GM18511 (cell line): ENCODE measurements around the gene MYO3B.

Source experiments
- ATAC-seq: cut with Tn5 transposase; IDR thresholded peaks from one replicate; pipeline ENCODE4 v1.9.1; 2021; ENCODE audit warnings: mild to moderate bottlenecking, moderate library complexity; ENCODE audit not compliant: unreplicated experiment

The MYO3B gene

GRCh38 chr2:170229125-170229524 is 51.2 kb downstream of the MYO3B start:
- ATAC-seq: no peak

DNA sequence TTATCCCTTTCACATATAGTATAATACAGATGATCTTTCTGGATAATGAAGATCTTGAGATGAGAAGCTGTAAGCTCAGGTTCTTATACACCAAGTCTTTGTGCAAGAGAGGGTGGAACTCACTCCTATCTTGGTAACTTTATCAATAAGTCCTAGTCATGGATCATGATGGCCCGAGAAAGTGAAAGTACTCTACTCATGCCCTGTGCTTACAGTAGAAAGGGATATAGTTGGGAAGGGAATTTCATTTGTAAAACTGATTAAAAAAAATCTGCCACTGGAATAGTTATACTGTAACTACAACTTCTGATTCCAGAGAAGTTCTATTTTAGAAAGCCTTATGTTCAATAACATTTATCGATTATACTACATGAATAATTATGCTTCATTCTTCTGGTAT is 51.8 kb downstream of the MYO3B start:
- no peak for ATAC-seq

- no peak for ATAC-seq
These were observed 58.1 kb downstream of the MYO3B start for GRCh38 chr2:170235860-170236679.

- no peak for ATAC-seq
These were observed 58.7 kb downstream of the MYO3B start for GRCh38 chr2:170236680-170237047.

- no peak for ATAC-seq
These were observed 59.7 kb downstream of the MYO3B start for GRCh38 chr2:170237572-170238120.

- no peak for ATAC-seq
These were observed 60.8 kb downstream of the MYO3B start for GRCh38 chr2:170238776-170239175.

DNA sequence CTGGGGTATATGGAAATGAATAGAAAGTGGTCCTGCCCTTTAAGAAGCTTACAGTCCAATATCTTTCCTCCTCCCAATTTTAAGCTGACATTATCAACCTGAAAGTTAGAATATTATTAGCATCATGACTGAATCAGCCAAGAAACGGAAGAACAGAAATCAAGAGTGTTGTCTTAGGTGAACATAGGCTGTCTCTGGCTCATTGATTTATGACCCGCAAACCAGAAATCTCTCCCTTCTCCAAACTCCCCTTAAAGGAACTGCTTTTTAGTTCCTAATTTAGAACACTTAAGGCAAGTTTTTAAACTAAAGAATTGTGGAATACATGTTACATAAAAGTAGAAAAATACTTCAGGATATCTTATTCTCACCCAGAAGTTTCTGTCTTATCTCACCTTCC is 62.7 kb downstream of the MYO3B start:
- ATAC-seq: no peak

GRCh38 chr2:170241756-170242155 is 63.8 kb downstream of the MYO3B start:
- ATAC-seq: no peak

GRCh38 chr2:170243118-170243837 is 65.3 kb downstream of the MYO3B start:
- ATAC-seq: no peak

DNA sequence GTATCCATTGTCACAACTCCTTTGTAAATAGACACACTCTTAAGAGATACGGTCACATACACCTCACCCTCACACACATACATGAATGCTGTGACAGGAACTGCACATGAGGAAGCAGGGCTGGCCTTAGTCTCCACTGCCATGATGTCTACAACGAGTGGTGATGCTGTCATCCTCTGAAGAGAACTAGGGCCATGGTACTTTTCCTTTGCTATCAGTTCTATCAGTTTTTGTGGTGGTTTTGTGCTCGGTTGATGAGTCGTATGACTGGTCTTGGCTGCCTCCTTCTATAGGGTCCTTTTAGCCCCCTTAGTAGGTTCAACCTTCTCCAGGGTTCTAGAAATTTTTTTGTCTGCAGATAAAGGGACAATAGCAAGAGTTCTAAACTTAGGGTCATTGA is 66.0 kb downstream of the MYO3B start:
- ATAC-seq: no peak

DNA sequence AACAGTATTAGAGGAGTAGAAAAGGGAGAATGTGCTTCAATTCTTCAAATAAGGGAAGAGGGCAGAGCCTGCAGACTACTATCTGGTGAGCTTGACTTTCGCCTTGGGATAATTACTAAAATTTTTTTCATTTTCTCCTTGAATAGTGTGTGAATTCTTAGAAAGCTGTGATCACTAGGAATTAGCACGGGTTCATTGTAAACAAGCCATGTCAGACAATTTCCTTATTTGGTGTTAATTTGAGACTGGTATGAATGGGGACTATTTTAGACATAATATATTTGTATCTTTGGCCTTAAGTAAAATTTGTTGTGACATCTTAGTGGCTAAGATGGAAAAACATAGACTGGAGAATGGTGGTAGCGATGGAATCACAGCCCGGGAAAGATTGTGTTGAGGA is 66.6 kb downstream of the MYO3B start:
- ATAC-seq: no peak

- ATAC-seq: no peak
These were observed 67.4 kb downstream of the MYO3B start for GRCh38 chr2:170245312-170245711.

DNA sequence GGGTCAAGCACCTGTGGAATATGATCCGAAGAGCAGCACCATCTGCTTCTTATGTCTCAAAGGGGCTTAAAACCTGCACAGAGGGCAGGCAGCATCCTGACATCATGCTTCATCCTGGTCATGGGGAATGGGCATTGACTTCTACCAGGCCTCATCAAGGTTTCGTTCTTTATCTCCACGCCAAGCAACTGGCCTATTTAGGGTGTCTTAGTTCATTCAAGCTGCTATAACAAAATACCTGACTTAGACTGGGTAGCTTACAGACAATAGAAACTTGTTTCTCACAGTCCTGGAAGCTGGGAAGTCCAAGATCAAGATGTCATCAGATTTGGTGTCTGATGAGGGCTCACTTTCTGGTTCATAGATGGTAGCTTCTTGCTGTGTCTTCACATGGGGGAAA is 69.4 kb downstream of the MYO3B start:
- ATAC-seq: no peak

GRCh38 chr2:170247882-170248393 is 70.0 kb downstream of the MYO3B start:
- no peak for ATAC-seq

GRCh38 chr2:170248574-170249393 is 70.8 kb downstream of the MYO3B start:
- ATAC-seq: no peak

GRCh38 chr2:170249761-170250160 is 71.8 kb downstream of the MYO3B start:
- ATAC-seq: no peak

GRCh38 chr2:170250584-170250983 is 72.6 kb downstream of the MYO3B start:
- no peak for ATAC-seq

- no peak for ATAC-seq
These were observed 74.5 kb downstream of the MYO3B start for GRCh38 chr2:170252414-170252813.

- ATAC-seq: no peak
These were observed 75.8 kb downstream of the MYO3B start for GRCh38 chr2:170253721-170254230.

DNA sequence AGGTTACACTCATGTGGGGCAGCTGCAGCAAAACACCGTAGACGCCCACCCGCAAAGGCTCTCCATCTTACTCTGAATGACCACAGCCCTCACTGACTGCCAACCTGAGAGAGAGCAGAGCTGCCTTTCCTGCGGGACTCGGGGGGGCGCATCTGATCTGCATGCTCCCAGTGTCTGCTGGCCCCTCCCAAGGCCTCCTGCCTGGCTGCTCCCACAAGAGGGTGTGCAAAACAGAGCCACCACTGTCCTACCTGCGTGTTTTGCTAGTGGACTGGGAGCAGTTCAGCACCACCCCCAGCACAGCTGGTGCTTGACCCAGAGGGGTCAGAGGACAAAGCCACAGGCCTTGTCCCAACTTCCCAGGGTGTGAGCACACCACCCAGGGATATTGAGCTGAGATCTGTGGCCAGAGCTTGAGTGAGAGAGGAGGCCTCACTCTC is 76.4 kb downstream of the MYO3B start:
- no peak for ATAC-seq

GRCh38 chr2:170255137-170255536 is 77.2 kb downstream of the MYO3B start:
- no peak for ATAC-seq
